NCI-H1048 (cell line): ENCODE data around the gene TBC1D3B.
"Not testable (repeated sequence)": the region's sequence is repeated elsewhere in the genome, so short reads cannot be mapped to it uniquely, and the experiment has no call there.

Source experiments
- DNase-seq: peaks from one replicate; lab custom pipeline; 2025; lab: John Stamatoyannopoulos, UW

TBC1D3B gene

DNA sequence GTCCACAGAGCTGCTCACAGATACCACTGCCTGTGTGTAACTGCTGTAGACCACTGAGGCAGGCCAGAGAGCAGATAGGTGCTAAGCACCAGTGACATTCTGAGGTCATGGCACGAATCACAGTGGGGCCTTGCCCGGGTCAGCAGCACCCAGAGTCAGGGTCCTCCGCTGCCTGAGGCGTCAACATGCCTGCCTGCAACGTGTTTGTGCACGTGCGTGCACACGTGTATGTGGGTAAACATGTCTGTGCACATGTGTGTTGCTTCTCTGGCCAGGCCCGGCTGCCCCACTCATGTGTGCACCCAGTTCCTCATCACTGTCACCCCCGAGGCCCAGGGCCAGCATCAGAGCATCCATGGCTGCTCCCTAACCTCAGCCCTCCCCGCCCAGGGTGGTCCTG is at the start of gene TBC1D3B:
Gene TBC1D3B (minus strand): TSS at position 101 of the 400 bp plus-strand sequence. CDS start 1,586 bp downstream, outside the sequence.
- DNase-seq, result not testable (repeated sequence)

GRCh38 chr17:36222967-36223366 is 46.5 kb upstream of the TBC1D3B start:
- not testable (repeated sequence) for DNase-seq

DNA sequence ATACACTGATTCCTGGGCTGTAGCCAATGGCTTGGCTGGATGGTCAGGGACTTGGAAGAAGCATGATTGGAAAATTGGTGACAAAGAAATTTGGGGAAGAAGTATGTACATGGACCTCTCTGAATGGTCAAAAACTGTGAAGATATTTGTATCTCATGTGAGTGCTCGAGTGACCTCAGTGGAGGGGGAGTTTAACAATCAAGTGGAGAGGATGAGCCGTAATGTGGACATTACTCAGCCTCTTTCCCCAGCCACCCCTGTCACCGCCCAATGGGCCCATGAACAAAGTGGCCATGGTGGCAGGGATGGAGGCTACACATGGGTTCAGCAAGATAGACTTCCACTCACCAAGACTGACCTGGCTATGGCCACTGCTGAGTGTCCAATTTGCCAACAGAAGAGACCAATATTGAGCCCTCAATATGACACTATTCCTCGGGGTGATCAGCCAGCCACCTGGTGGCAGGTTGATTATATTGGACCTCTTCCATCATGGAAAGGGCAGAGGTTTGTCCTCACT is 45.2 kb upstream of the TBC1D3B start:
- DNase-seq, result not testable (repeated sequence)

GRCh38 chr17:36220737-36221580 is 44.5 kb upstream of the TBC1D3B start:
- not testable (repeated sequence) for DNase-seq

GRCh38 chr17:36219556-36219955 is 43.1 kb upstream of the TBC1D3B start:
- not testable (repeated sequence) for DNase-seq

GRCh38 chr17:36215406-36216308 is 39.2 kb upstream of the TBC1D3B start:
- DNase-seq, result not testable (repeated sequence)

- DNase-seq, result no peak
Observed at GRCh38 chr17:36214918-36215317, 38.5 kb upstream of the TBC1D3B start.

DNA sequence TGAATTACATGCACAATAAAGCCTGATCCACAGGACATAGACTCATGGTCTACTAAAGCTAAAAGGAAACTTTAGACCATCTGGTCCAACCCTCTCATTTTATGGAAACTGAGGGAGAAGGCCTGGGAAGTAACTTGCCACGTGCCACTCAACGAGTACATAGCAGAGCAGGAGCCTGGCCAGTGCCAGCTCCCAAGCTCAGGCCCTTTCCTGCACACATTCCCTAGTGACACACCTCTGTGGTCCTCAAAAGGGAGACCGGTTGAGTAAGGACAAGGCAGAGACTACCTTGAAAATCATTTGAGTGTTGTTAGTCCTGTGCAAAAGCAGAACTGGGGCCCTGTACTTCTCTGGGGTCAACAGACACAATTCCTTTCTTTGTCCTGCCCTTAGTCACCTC is 37.3 kb upstream of the TBC1D3B start:
- no peak for DNase-seq

DNA sequence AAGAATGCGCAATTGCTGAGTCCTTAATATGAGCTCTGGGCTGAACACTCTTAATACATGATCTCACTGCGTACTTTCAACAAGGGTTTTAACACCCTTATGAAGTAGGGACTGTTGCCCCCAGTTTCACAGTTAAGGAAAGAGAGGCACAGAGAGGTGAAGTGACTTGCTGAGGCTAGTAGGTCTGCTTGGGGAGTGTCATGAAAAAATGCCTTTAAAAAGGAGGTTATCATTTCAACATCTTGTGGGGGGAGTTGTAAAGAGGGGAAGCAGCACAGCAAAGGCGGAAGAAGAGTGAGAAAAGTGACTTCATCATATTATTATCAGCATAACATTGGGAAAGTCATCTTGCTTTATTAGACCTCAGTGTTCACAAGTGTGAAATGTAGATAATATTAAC is 36.5 kb upstream of the TBC1D3B start:
- DNase-seq, result no peak

- DNase-seq, result no peak
Observed at GRCh38 chr17:36212272-36212605, 35.8 kb upstream of the TBC1D3B start.

- not testable (repeated sequence) for DNase-seq
Observed at GRCh38 chr17:36211484-36212271, 35.2 kb upstream of the TBC1D3B start.

GRCh38 chr17:36210439-36211211 is 34.2 kb upstream of the TBC1D3B start, which contains the start of gene CCL4L2:
CCL4L2 (plus strand) TSS chr17:36211063.
- DNase-seq, result not testable (repeated sequence)

GRCh38 chr17:36209575-36209974 is 33.1 kb upstream of the TBC1D3B start:
- no peak for DNase-seq

- DNase-seq, result not testable (repeated sequence)
Observed at GRCh38 chr17:36207383-36207782, 30.9 kb upstream of the TBC1D3B start.

- DNase-seq, result not testable (repeated sequence)
Observed at GRCh38 chr17:36206486-36206821, 30.0 kb upstream of the TBC1D3B start.

DNA sequence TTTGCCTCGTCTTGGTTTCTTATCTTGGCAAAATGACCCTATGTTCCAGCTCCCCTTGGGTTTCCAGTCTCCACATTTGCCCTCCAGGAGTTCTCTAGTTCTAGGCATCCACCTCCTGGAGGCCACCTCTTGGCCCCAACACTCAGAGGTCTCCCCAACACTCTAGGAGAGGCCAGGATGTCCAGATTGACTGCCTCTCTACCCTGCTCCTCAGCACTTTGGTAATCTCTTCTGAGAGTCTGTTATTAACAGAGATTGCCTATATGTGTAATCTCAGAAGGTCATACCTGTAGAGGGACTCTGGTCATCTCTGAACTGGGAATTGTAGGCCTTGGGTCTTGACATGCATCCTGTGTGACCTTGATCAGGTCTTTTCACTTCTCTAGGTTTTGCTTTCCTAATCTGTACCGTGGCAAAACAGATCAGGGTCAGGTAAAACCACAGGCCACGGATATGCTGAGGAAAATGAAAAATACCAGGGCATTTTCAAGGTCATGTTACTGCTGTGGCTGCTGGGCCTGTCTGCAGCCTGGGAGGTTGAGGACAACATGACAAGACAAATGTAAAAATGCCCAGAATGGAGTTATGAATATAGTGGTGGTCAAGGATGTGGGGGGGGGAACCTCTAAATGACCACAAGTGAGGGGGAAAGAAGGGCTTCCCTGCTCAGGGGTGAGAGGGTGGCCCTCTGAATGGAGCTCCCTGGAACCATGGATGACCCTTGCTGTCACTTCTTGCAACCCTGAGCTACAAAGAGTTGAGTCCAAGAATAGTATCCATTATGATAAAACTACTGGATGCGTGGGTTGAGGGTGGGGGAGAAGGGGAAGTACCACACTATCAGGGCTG is 29.4 kb upstream of the TBC1D3B start:
- no peak for DNase-seq

DNA sequence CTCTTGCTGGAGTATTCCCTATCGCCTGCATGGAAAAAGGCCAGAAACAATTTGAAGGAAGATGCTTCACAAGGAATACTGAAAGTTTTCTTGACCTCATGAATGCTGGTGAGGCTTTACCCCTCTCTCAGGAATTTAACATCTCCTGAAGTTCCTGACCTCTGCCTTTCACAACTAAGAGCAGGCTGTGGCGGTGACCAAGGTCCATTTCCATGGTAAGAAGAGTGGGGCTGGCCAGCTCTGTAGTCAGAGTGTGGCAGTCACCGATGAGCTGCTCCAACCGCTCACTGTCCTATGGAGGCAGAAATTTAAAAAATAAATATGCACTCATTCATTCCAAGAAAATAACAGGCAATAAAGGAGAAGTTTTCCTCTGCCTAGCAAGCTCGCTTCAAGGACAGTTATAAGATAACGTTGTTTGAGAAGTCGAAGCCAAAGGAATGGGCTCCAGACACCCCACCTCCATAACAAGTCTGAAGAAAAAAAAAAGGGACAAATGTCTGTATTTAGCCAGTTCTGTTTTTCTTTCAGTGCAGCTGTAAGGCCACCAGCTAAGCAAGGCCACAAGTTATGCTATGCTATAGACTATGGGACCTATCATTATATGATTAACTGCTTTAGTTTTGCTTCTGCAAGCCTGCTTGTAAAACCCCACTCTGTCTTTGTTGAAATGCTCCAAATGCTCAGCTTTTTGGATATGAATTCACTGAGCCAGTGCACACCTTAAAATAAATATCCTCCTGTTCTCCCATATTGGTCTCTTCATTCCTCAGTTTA is 28.5 kb upstream of the TBC1D3B start:
- DNase-seq, result no peak

GRCh38 chr17:36203335-36203734 is 26.9 kb upstream of the TBC1D3B start:
- no peak for DNase-seq

GRCh38 chr17:36201506-36201905 is 25.1 kb upstream of the TBC1D3B start:
- DNase-seq, result not testable (repeated sequence)
